ENCODE results near the gene LRP2.
"Not testable (repeated sequence)": the region's sequence is repeated elsewhere in the genome, so short reads cannot be mapped to it uniquely, and the experiment has no call there.

LRP2 gene

DNA sequence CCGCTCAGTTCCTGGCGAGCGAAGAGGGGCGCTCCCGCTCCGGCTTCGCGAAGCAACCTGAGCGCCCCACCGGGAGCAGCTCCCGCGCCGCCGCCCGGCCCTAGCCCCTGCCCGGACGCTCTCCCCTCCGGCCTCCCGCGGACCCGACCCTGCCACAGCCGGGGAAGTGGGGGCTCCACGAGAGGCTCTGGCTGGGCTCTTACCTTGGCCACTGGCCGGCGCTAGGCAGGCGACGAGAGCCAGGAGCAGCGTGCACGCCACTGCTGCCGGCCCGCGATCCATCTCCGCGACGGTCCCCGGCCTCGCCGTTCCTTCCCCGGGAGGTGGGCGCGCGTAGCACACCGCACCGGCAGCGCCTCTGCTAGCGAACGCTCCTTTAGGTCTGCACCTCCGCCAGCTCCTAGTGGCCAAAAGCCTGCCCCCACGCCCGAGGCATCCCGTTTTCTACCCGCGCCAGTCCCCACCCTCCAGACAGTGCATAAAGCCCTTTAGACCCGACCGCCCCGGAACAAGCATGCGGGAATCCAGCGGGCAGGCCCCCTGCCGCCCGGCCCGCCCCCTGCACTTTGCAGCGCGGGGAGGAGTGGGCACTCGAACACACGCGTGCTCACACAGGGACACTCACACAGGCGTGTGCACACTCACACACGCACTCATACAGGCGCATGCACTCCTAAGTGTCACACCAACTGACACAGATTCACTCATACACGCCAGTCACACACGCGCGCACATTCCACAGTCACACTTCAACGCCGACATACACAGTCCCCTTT, at the start of gene LRP2:
Gene LRP2, minus strand, starts transcription at position 417 of the 776 bp plus-strand sequence. Its CDS starts 135 bp downstream, at position 282.
- no peaks in the 10 kb centered on the region for H3K36me3 ChIP-seq (ENCODE audit: insufficient read depth, insufficient read length, low read length)
- no peaks in the 10 kb centered on the region for H3K9me3 ChIP-seq (ENCODE audit: insufficient read depth, low read length)
- peak within 1 kb of the TSS; percentile 72 for H3K9ac ChIP-seq (ENCODE audit: insufficient read length, low read depth)
- TF ChIP-seq SUZ12 (IDR thresholded peaks at IDR 0.05; ENCODE audit: extremely low read depth, insufficient read depth, insufficient read length) (peak; percentile 75), YY1 (IDR thresholded peaks at IDR 0.05; ENCODE audit: insufficient read depth, insufficient read length) (no peak), ZNF274 (IDR thresholded peaks at IDR 0.05; ENCODE audit: low read depth, low read length) (no peak)
- H3K4me1 ChIP-seq (ENCODE audit: insufficient read depth, insufficient read length), result peaks cover 6% of the 10 kb centered on the region
- H3K27me3 ChIP-seq (ENCODE audit: insufficient read depth, insufficient read length), result peaks cover 56% of the 10 kb centered on the region
- no peak for DNase-seq (ENCODE audit: low read depth, low spot score)
- H3K4me3 ChIP-seq (ENCODE audit: insufficient read length, low read depth), result peak within 1 kb of the TSS; percentile 78

DNA sequence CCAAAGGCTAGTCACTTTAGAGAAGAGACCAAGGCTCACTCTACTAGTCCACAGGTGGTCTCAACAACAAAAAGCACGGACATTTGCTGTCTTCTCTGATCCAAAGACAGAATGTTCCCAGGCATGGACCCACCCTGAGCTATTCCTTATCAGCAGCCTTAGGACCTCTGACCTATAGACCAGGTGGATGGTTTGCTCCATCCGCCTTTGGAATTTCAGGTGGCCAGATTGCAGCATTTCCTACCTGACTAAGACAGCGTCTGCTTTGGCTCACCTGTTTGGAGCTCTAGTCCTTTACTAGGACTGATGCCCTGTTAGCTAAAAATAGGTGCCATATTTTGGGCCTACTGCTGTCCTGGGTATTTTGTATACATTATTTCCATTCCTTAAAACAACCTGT, 44.6 kb upstream of the LRP2 start:
- Histone ChIP-seq H3K4me3 (ENCODE audit: insufficient read length, low read depth) (no peak overlapping the region), H3K9me3 (ENCODE audit: insufficient read depth, low read length) (no peaks in the 10 kb centered on the region)

GRCh38 chr2:169399491-169399890, 37.2 kb upstream of the LRP2 start:
- H3K9ac ChIP-seq (ENCODE audit: insufficient read length, low read depth); H3K4me3 ChIP-seq (ENCODE audit: insufficient read length, low read depth); H3K36me3 ChIP-seq (ENCODE audit: insufficient read depth, insufficient read length, low read length); DNase-seq (ENCODE audit: low read depth, low spot score); H3K27me3 ChIP-seq (ENCODE audit: insufficient read depth, insufficient read length); H3K9me3 ChIP-seq (ENCODE audit: insufficient read depth, low read length); H3K4me1 ChIP-seq (ENCODE audit: insufficient read depth, insufficient read length): not testable (repeated sequence)

More for the DNA sequence above, 44.6 kb upstream of the LRP2 start:
- Histone ChIP-seq H3K27me3 (ENCODE audit: insufficient read depth, insufficient read length) (no peaks in the 10 kb centered on the region), H3K9ac (ENCODE audit: insufficient read length, low read depth) (no peak overlapping the region), H3K36me3 (ENCODE audit: insufficient read depth, insufficient read length, low read length) (no peaks in the 10 kb centered on the region), H3K4me1 (ENCODE audit: insufficient read depth, insufficient read length) (no peaks in the 10 kb centered on the region)
- TF ChIP-seq SUZ12 (IDR thresholded peaks at IDR 0.05; ENCODE audit: extremely low read depth, insufficient read depth, insufficient read length) (no peak), ZNF274 (IDR thresholded peaks at IDR 0.05; ENCODE audit: low read depth, low read length) (no peak), YY1 (IDR thresholded peaks at IDR 0.05; ENCODE audit: insufficient read depth, insufficient read length) (no peak)
- no peak for DNase-seq (ENCODE audit: low read depth, low spot score)

GRCh38 chr2:169397697-169398096, 35.4 kb upstream of the LRP2 start:
- Histone ChIP-seq H3K4me3 (ENCODE audit: insufficient read length, low read depth) (no peak overlapping the region), H3K4me1 (ENCODE audit: insufficient read depth, insufficient read length) (peaks cover 2% of the 10 kb centered on the region), H3K27me3 (ENCODE audit: insufficient read depth, insufficient read length) (no peaks in the 10 kb centered on the region), H3K36me3 (ENCODE audit: insufficient read depth, insufficient read length, low read length) (no peaks in the 10 kb centered on the region), H3K9me3 (ENCODE audit: insufficient read depth, low read length) (no peaks in the 10 kb centered on the region; the same call in 1 of the 2 replicates), H3K9ac (ENCODE audit: insufficient read length, low read depth) (no peak overlapping the region)
- TF ChIP-seq ZNF274 (IDR thresholded peaks at IDR 0.05; ENCODE audit: low read depth, low read length) (no peak), YY1 (IDR thresholded peaks at IDR 0.05; ENCODE audit: insufficient read depth, insufficient read length) (no peak), SUZ12 (IDR thresholded peaks at IDR 0.05; ENCODE audit: extremely low read depth, insufficient read depth, insufficient read length) (no peak)
- no peak for DNase-seq (ENCODE audit: low read depth, low spot score)

DNA sequence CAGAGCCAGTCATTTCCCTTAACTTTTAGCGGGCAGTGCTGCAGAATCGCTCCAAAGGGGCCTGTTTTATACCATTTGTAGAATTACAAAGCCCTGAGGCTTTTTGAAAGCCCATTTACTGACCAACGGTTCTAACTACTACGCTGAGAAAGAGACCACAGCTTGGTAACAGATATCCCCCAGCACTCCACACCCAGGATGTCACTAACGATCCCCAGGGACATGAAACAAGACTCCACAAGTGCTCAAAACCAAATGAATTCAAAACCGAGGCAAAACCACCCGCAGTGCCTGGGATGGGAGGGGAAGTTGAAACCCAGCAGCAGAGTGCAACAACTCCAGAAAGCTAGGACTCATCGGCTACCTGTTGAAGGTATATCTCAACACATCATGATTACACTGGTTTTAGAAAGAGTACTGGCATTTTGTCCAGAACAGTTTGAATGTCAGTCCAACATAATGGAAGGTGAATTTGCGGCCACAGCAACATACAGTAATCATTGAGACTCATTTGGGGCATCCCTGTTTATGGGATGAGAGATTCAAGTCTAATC, 33.6 kb upstream of the LRP2 start:
- H3K9me3 ChIP-seq (ENCODE audit: insufficient read depth, low read length), result no peaks in the 10 kb centered on the region; the same call in 1 of the 2 replicates
- TF ChIP-seq ZNF274 (IDR thresholded peaks at IDR 0.05; ENCODE audit: low read depth, low read length), result no peak
- no peak for TF ChIP-seq YY1 (IDR thresholded peaks at IDR 0.05; ENCODE audit: insufficient read depth, insufficient read length)
- no peak for TF ChIP-seq SUZ12 (IDR thresholded peaks at IDR 0.05; ENCODE audit: extremely low read depth, insufficient read depth, insufficient read length)
- peaks cover 2% of the 10 kb centered on the region for H3K4me1 ChIP-seq (ENCODE audit: insufficient read depth, insufficient read length)
- H3K36me3 ChIP-seq (ENCODE audit: insufficient read depth, insufficient read length, low read length), result no peaks in the 10 kb centered on the region
- H3K9ac ChIP-seq (ENCODE audit: insufficient read length, low read depth), result peak overlapping the region; percentile 13
- H3K4me3 ChIP-seq (ENCODE audit: insufficient read length, low read depth), result no peak overlapping the region
- DNase-seq (ENCODE audit: low read depth, low spot score), result no peak
- H3K27me3 ChIP-seq (ENCODE audit: insufficient read depth, insufficient read length), result no peaks in the 10 kb centered on the region

DNA sequence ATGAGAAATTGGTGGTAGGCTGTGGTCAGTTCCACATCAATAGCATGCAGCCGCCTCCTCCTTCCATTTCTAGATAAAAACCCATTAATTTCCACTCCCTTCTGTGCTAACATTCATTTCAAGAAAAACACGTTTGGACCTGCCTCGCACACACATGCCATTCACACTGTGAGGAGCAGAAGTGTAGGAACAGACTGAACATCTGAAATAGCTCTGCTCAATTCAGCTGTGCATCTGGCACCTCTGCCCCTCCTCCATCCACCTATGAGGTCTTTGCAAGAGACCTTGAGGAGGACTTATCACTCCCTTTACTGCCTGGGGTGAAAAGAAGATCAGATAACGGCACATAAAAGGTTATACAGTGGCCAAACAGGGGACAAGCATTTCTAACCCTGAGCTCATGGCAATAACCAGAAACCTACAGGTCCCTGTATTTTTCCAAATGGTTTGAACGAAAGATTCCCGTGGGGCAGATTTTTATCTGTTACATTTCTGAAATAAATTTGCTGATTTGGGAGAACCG, 30.8 kb upstream of the LRP2 start:
- no peaks in the 10 kb centered on the region for H3K27me3 ChIP-seq (ENCODE audit: insufficient read depth, insufficient read length)
- no peaks in the 10 kb centered on the region for H3K36me3 ChIP-seq (ENCODE audit: insufficient read depth, insufficient read length, low read length)
- H3K9ac ChIP-seq (ENCODE audit: insufficient read length, low read depth), result no peak overlapping the region
- H3K4me1 ChIP-seq (ENCODE audit: insufficient read depth, insufficient read length), result peaks cover 2% of the 10 kb centered on the region
- H3K9me3 ChIP-seq (ENCODE audit: insufficient read depth, low read length), result no peaks in the 10 kb centered on the region
- H3K4me3 ChIP-seq (ENCODE audit: insufficient read length, low read depth), result no peak overlapping the region
- no peak for DNase-seq (ENCODE audit: low read depth, low spot score)
- TF ChIP-seq SUZ12 (IDR thresholded peaks at IDR 0.05; ENCODE audit: extremely low read depth, insufficient read depth, insufficient read length) (no peak), ZNF274 (IDR thresholded peaks at IDR 0.05; ENCODE audit: low read depth, low read length) (no peak), YY1 (IDR thresholded peaks at IDR 0.05; ENCODE audit: insufficient read depth, insufficient read length) (no peak)

- DNase-seq (ENCODE audit: low read depth, low spot score), result no peak
- TF ChIP-seq YY1 (IDR thresholded peaks at IDR 0.05; ENCODE audit: insufficient read depth, insufficient read length) (no peak), SUZ12 (IDR thresholded peaks at IDR 0.05; ENCODE audit: extremely low read depth, insufficient read depth, insufficient read length) (no peak), ZNF274 (IDR thresholded peaks at IDR 0.05; ENCODE audit: low read depth, low read length) (no peak)
- Histone ChIP-seq H3K9me3 (ENCODE audit: insufficient read depth, low read length) (no peaks in the 10 kb centered on the region), H3K4me1 (ENCODE audit: insufficient read depth, insufficient read length) (no peaks in the 10 kb centered on the region), H3K27me3 (ENCODE audit: insufficient read depth, insufficient read length) (no peaks in the 10 kb centered on the region), H3K36me3 (ENCODE audit: insufficient read depth, insufficient read length, low read length) (no peaks in the 10 kb centered on the region), H3K4me3 (ENCODE audit: insufficient read length, low read depth) (no peak overlapping the region), H3K9ac (ENCODE audit: insufficient read length, low read depth) (no peak overlapping the region)
These were observed 28.9 kb upstream of the LRP2 start for GRCh38 chr2:169391236-169391635.
